Right lobe of liver (tissue), 6 donors: ENCODE data around the gene DUOXA2. TPM values are rescaled to one million over a fixed set of nuclear protein-coding genes. Genes with fewer than 3 reads are reported as not detected.

Experiments
- ATAC-seq, 4 donors: fragments of 200-7000 bp; cut with Tn5 transposase; one replicate each; pipeline ENCODE4 v1.9.1; 2020; ENCODE audit warnings: mild to moderate bottlenecking in 4 of 4, moderate library complexity in 4 of 4
- DNase-seq, 3 donors: peaks; one replicate each; pipeline ENCODE4 v3.0.0-alpha.2; 2020
- H3K27ac ChIP-seq, 3 donors: fragments of 200-600 bp; one replicate each; pipeline ENCODE4 v1.8.0; 2022
- H3K27me3 ChIP-seq, 2 donors: fragments of 200-600 bp; one replicate each; pipeline ENCODE4 v1.8.0; 2022
- H3K36me3 ChIP-seq, 4 donors: fragments of 200-600 bp; sonication (generic) in 1 of 4; one replicate each; pipeline versions ENCODE4 v1.5.1 to v1.8.0; 2017 to 2022; ENCODE audit warnings: control low read depth in 1 of 4
- H3K4me1 ChIP-seq, 4 donors: fragments of 200-600 bp; sonication (generic) in 1 of 4; one replicate each; pipeline versions ENCODE4 v1.5.1 to v1.8.0; 2017 to 2022; ENCODE audit warnings: control low read depth in 1 of 4
- H3K4me3 ChIP-seq, 3 donors: fragments of 200-600 bp; one replicate each; pipeline ENCODE4 v1.8.0; 2022
- H3K9me3 ChIP-seq, 4 donors: fragments of 200-600 bp; sonication (generic) in 1 of 4; one replicate each; pipeline versions ENCODE4 v1.5.1 to v1.8.0; 2017 to 2022; ENCODE audit warnings: control low read depth in 1 of 4
- POLR2A ChIP-seq: fragments of 450-650 bp; IDR thresholded peaks from one replicate; pipeline ENCODE4 v1.6.1; 2017; ENCODE audit warnings: antibody characterized with exemption, mild to moderate bottlenecking
- WGBS: methylation state at CpG from one replicate; pipeline ENCODE4 v1.1.6; 2018; ENCODE audit warnings: low coverage, low lambda C conversion rate; ENCODE audit not compliant: insufficient coverage; ENCODE audit errors: missing lambda C conversion rate; 5-methylcytosine and 5-hydroxymethylcytosine counted together
- intact Hi-C, 2 donors: fragments of 100-400 bp; cut with DNase I; formaldehyde crosslinking; loops; one replicate each; pipeline versions ENCODE4 v1.11.2 to v1.14.1; 2022
- total RNA-seq, 6 experiments: library from RNA; depleted of rRNA in 2 of 6; stranded (reverse); fragments of >200 nt in 2 of 6; fragmentation: NEBNext Ultra II Directional in 3 of 6; extraction: Animal tissue kit (Norgen Biotek cat#: 25700) in 3 of 6; gene quantifications; one replicate each; pipeline versions ENCODE4 v1.1.0 to v1.2.4, GENCODE V29; 2016 to 2023
- TF ChIP-seq, protein P1 (sequence below), 4 donors: fragments of 200-600 bp in 3 of 4; fragments of 450-650 bp in 1 of 4; IDR thresholded peaks; one replicate each; pipeline versions ENCODE4 v1.5.1 to v1.8.0; 2016 to 2022; ENCODE audit warnings: antibody characterized with exemption in 4 of 4, mild to moderate bottlenecking in 2 of 4
- donor health status: DM: no; HTN: yes; CAD: no.
- donor health status: DM: no; HTN: no; CAD: no.
- donor health status: DM: no; HTN: no; CAD: no.
- donor health status: DM: no; HTN: yes; CAD: no.
- donor health status: DM: no; HTN: yes; CAD: no.

DUOXA2 gene
- total RNA-seq, 6 experiments from 2014 or later: 1.4 TPM; not detected in 5

- TF ChIP-seq, protein P1, sequence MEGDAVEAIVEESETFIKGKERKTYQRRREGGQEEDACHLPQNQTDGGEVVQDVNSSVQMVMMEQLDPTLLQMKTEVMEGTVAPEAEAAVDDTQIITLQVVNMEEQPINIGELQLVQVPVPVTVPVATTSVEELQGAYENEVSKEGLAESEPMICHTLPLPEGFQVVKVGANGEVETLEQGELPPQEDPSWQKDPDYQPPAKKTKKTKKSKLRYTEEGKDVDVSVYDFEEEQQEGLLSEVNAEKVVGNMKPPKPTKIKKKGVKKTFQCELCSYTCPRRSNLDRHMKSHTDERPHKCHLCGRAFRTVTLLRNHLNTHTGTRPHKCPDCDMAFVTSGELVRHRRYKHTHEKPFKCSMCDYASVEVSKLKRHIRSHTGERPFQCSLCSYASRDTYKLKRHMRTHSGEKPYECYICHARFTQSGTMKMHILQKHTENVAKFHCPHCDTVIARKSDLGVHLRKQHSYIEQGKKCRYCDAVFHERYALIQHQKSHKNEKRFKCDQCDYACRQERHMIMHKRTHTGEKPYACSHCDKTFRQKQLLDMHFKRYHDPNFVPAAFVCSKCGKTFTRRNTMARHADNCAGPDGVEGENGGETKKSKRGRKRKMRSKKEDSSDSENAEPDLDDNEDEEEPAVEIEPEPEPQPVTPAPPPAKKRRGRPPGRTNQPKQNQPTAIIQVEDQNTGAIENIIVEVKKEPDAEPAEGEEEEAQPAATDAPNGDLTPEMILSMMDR (IDR thresholded peaks at IDR 0.05): no peak
- TF ChIP-seq POLR2A: no peak
- ATAC-seq: no peak
- no peak for DNase-seq
- Histone ChIP-seq H3K4me3 (no peak overlapping the region), H3K27ac (no peak overlapping the region), H3K36me3 (no peaks in the 10 kb centered on the region), H3K27me3 (no peaks in the 10 kb centered on the region), H3K9me3 (no peaks in the 10 kb centered on the region), H3K4me1 (no peaks in the 10 kb centered on the region)
- intact Hi-C loops: no loop called here
- WGBS: no CpG with 5 or more reads among the region's 7 CpGs
Measured at GRCh38 chr15:45147606-45148005, 33.5 kb downstream of the DUOXA2 start.

- no peaks in the 10 kb centered on the region for H3K9me3 ChIP-seq
- no peak overlapping the region for H3K4me3 ChIP-seq
- 79% methylated on average over 6 of the region's 12 CpGs for WGBS
- ATAC-seq (no peak), DNase-seq (peak in 1 of 3 donors; percentile 13)
- no peaks in the 10 kb centered on the region for H3K27me3 ChIP-seq
- intact Hi-C loops: no loop called here
- no peaks in the 10 kb centered on the region for H3K4me1 ChIP-seq
- H3K27ac ChIP-seq: no peak overlapping the region
- H3K36me3 ChIP-seq: no peaks in the 10 kb centered on the region
- no peak for TF ChIP-seq POLR2A
- TF ChIP-seq, protein P1 (IDR thresholded peaks at IDR 0.05): no peak
Measured at GRCh38 chr15:45148076-45149059, 34.2 kb downstream of the DUOXA2 start.

DNA sequence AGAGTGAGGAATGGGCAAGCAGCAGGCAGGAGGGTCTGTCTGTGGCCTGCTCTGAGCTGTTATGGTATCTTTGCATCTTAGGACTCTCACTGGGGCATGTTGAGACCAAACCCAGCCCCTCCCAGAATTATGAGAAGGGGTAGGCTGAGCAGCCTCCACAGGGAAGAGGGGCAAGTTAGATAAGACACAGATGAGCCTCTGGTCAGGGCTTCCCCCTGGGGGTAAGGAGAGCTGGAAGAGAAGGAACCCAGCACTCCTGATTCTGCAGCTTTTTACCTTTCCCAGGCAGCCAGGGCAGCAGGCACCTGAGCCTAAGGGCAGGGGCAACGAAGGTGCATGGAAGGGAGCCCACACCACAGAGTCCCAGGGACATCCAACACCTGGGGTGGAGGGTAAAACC lies 34.9 kb downstream of the DUOXA2 start:
- Histone ChIP-seq H3K27ac (no peak overlapping the region), H3K9me3 (no peaks in the 10 kb centered on the region), H3K27me3 (no peaks in the 10 kb centered on the region), H3K4me3 (no peak overlapping the region), H3K4me1 (no peaks in the 10 kb centered on the region), H3K36me3 (no peaks in the 10 kb centered on the region)
- 100% methylated on average over 1 of the region's 1 CpG for WGBS
- no peak for ATAC-seq
- intact Hi-C loops: no loop called here
- TF ChIP-seq, protein P1 (IDR thresholded peaks at IDR 0.05): no peak
- no peak for TF ChIP-seq POLR2A
- peak in 1 of 3 donors; percentile 2 for DNase-seq

DNA sequence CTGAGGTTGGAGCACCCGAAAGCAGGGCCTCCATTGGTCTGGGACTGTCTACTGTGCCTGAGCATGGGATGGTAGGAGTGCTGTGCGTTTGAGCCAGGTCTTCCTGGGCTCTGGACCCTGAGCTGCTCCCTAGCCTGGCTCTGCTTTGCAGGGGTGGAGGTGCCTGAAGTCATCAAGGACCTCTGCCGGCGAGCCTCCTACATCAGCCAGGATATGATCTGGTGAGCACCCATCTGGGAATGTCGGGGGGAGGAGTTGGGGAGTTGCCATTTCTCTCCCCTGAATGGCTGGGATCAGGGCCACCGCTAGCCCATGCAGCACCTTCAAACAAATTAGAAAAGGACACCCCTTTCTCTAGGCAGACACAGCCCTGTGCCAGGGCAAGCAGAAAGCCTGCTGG lies 36.4 kb downstream of the DUOXA2 start:
- no peak for TF ChIP-seq POLR2A
- TF ChIP-seq, protein P1 (IDR thresholded peaks at IDR 0.05): no peak
- intact Hi-C loops: no loop called here
- WGBS: 80% methylated on average over 2 of the region's 6 CpGs
- no peak overlapping the region for H3K27ac ChIP-seq
- ATAC-seq (peak in 1 of 4 donors; percentile 9), DNase-seq (no peak)
- H3K27me3 ChIP-seq: no peaks in the 10 kb centered on the region
- no peaks in the 10 kb centered on the region for H3K4me1 ChIP-seq
- no peaks in the 10 kb centered on the region for H3K36me3 ChIP-seq
- no peak overlapping the region for H3K4me3 ChIP-seq
- no peaks in the 10 kb centered on the region for H3K9me3 ChIP-seq
